Measurements from ENCODE around the gene OPCML.

DNA sequence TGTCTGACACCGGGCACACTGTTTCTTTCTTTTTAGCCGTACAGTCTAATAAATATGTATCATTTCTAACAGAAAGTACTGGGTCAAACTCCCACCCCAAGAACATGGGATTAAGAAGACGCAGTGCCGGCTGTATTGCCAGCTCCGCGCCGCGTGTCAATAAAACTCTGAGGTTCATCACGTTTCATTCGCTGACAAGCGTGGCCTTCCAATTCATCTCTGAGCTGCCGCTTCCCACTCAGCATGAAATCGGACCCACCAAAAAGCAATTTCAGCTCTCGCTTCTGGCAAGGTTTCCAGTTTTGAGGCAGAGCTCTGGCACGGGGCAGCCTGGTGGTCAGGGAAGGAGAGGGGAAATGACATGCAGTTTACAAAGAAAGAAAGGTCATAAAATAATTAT is 819.8 kb downstream of the OPCML start:
- TF ChIP-seq, protein P1, sequence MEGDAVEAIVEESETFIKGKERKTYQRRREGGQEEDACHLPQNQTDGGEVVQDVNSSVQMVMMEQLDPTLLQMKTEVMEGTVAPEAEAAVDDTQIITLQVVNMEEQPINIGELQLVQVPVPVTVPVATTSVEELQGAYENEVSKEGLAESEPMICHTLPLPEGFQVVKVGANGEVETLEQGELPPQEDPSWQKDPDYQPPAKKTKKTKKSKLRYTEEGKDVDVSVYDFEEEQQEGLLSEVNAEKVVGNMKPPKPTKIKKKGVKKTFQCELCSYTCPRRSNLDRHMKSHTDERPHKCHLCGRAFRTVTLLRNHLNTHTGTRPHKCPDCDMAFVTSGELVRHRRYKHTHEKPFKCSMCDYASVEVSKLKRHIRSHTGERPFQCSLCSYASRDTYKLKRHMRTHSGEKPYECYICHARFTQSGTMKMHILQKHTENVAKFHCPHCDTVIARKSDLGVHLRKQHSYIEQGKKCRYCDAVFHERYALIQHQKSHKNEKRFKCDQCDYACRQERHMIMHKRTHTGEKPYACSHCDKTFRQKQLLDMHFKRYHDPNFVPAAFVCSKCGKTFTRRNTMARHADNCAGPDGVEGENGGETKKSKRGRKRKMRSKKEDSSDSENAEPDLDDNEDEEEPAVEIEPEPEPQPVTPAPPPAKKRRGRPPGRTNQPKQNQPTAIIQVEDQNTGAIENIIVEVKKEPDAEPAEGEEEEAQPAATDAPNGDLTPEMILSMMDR (IDR thresholded peaks at IDR 0.05; ENCODE audit: insufficient read depth, low read length, poor library complexity, severe bottlenecking) = no peak
- TF ChIP-seq EZH2phosphoT487 (conservative IDR thresholded peaks at IDR 0.05; ENCODE audit: low read length) = no peak
